SK-N-DZ (cell line): ENCODE data around the gene ATAD2B.
"Not testable (repeated sequence)": the region's sequence is repeated elsewhere in the genome, so short reads cannot be mapped to it uniquely, and the experiment has no call there.

Source experiments
- DNase-seq: peaks from one replicate; pipeline ENCODE4 v3.0.0-alpha.2; 2015; ENCODE audit warnings: low spot score

ATAD2B gene

GRCh38 chr2:23793476-23793875 is 133.4 kb downstream of the ATAD2B start:
- DNase-seq: no peak

GRCh38 chr2:23791030-23791429 is 135.9 kb downstream of the ATAD2B start:
- no peak for DNase-seq

- DNase-seq: no peak
Observed at GRCh38 chr2:23789012-23789411, 137.9 kb downstream of the ATAD2B start.

- no peak for DNase-seq
Observed at GRCh38 chr2:23788100-23788499, 138.8 kb downstream of the ATAD2B start.

GRCh38 chr2:23784971-23785370 is 142.0 kb downstream of the ATAD2B start:
- DNase-seq: no peak

- no peak for DNase-seq
Observed at GRCh38 chr2:23782646-23783045, 144.3 kb downstream of the ATAD2B start.

GRCh38 chr2:23782126-23782525 is 144.8 kb downstream of the ATAD2B start:
- no peak for DNase-seq

GRCh38 chr2:23780465-23780864 is 146.5 kb downstream of the ATAD2B start:
- not testable (repeated sequence) for DNase-seq

GRCh38 chr2:23777826-23778225 is 149.1 kb downstream of the ATAD2B start:
- DNase-seq: no peak

- DNase-seq: no peak
Observed at GRCh38 chr2:23776021-23776420, 150.9 kb downstream of the ATAD2B start.

- no peak for DNase-seq
Observed at GRCh38 chr2:23772684-23773083, 154.2 kb downstream of the ATAD2B start.

GRCh38 chr2:23772056-23772455 is 154.9 kb downstream of the ATAD2B start:
- no peak for DNase-seq

- no peak for DNase-seq
Observed at GRCh38 chr2:23769364-23769763, 157.6 kb downstream of the ATAD2B start.

- DNase-seq: no peak
Observed at GRCh38 chr2:23767876-23768621, 158.9 kb downstream of the ATAD2B start.

- no peak for DNase-seq
Observed at GRCh38 chr2:23762141-23762540, 164.8 kb downstream of the ATAD2B start.

GRCh38 chr2:23761638-23762037 is 165.3 kb downstream of the ATAD2B start:
- DNase-seq: no peak

GRCh38 chr2:23760736-23761135 is 166.2 kb downstream of the ATAD2B start:
- no peak for DNase-seq

GRCh38 chr2:23757686-23758433 is 169.1 kb downstream of the ATAD2B start:
- DNase-seq: no peak

- no peak for DNase-seq
Observed at GRCh38 chr2:23756593-23757292, 170.2 kb downstream of the ATAD2B start.

- DNase-seq: no peak
Observed at GRCh38 chr2:23754970-23755369, 172.0 kb downstream of the ATAD2B start.

- DNase-seq: no peak
Observed at GRCh38 chr2:23753291-23754010, 173.5 kb downstream of the ATAD2B start.

- no peak for DNase-seq
Observed at GRCh38 chr2:23751747-23752265, 175.1 kb downstream of the ATAD2B start.
